GM18909 (cell line): ENCODE data around the gene NLGN4X.

ENCODE experiments used
- ATAC-seq: cut with Tn5 transposase; IDR thresholded peaks from one replicate; pipeline ENCODE4 v1.9.1; 2021; ENCODE audit warnings: mild to moderate bottlenecking; ENCODE audit not compliant: unreplicated experiment, poor library complexity

Gene NLGN4X

GRCh38 chrX:6163721-6164120 lies 64.9 kb downstream of the NLGN4X start:
- ATAC-seq: no peak

- ATAC-seq: no peak
Measured at GRCh38 chrX:6159468-6159867, 69.2 kb downstream of the NLGN4X start.

GRCh38 chrX:6151971-6152370 lies 76.7 kb downstream of the NLGN4X start:
- no peak for ATAC-seq

- ATAC-seq: no peak
Measured at GRCh38 chrX:6149060-6149872, 79.4 kb downstream of the NLGN4X start.

- ATAC-seq: no peak
Measured at GRCh38 chrX:6134255-6134654, 94.4 kb downstream of the NLGN4X start.

- ATAC-seq: no peak
Measured at GRCh38 chrX:6132970-6133369, 95.7 kb downstream of the NLGN4X start.

GRCh38 chrX:6131287-6131686 lies 97.4 kb downstream of the NLGN4X start:
- ATAC-seq: no peak

GRCh38 chrX:6129195-6129594 lies 99.5 kb downstream of the NLGN4X start:
- no peak for ATAC-seq

GRCh38 chrX:6120329-6120728 lies 108.3 kb downstream of the NLGN4X start:
- no peak for ATAC-seq

GRCh38 chrX:6095469-6095868 lies 133.2 kb downstream of the NLGN4X start:
- ATAC-seq: no peak

- ATAC-seq: no peak
Measured at GRCh38 chrX:6074532-6074931, 154.1 kb downstream of the NLGN4X start.

- no peak for ATAC-seq
Measured at GRCh38 chrX:6071731-6072130, 156.9 kb downstream of the NLGN4X start.

GRCh38 chrX:6067600-6067999 lies 161.1 kb downstream of the NLGN4X start:
- ATAC-seq: no peak

- ATAC-seq: no peak
Measured at GRCh38 chrX:6053141-6053540, 175.5 kb downstream of the NLGN4X start.

- no peak for ATAC-seq
Measured at GRCh38 chrX:6052111-6052745, 176.4 kb downstream of the NLGN4X start.

GRCh38 chrX:6049132-6049531 lies 179.5 kb downstream of the NLGN4X start:
- ATAC-seq: no peak

- no peak for ATAC-seq
Measured at GRCh38 chrX:6041630-6042029, 187.0 kb downstream of the NLGN4X start.

GRCh38 chrX:6029014-6029413 lies 199.7 kb downstream of the NLGN4X start:
- no peak for ATAC-seq

- ATAC-seq: no peak
Measured at GRCh38 chrX:6026980-6027379, 201.7 kb downstream of the NLGN4X start.

GRCh38 chrX:6026429-6026828 lies 202.2 kb downstream of the NLGN4X start:
- ATAC-seq: no peak

GRCh38 chrX:6024204-6024603 lies 204.5 kb downstream of the NLGN4X start:
- no peak for ATAC-seq
